Spinal cord (tissue), 10 donors: ENCODE measurements around the gene VSTM2L. TPM values are rescaled to one million over a fixed set of nuclear protein-coding genes. Genes with fewer than 3 reads are reported as not detected.

Experiments
- DNase-seq, 6 donors: peaks; one replicate each; pipeline versions ENCODE4 v3.0.0 to v3.0.0-alpha.2; 2013 to 2015; ENCODE audit warnings: low spot score in 6 of 6, low read depth in 4 of 6
- H3K27ac ChIP-seq: one replicate; pipeline ENCODE4 v1.5.1; 2013; ENCODE audit warnings: low read depth, low read length, control low read depth
- H3K27me3 ChIP-seq: one replicate; pipeline ENCODE4 v1.6.1; 2013; ENCODE audit warnings: low read length; ENCODE audit not compliant: control insufficient read depth, insufficient read depth
- H3K36me3 ChIP-seq: one replicate; pipeline ENCODE4 v1.6.1; 2013; ENCODE audit warnings: low read length; ENCODE audit not compliant: control insufficient read depth, insufficient read depth
- H3K4me1 ChIP-seq: one replicate; pipeline ENCODE4 v1.6.1; 2013; ENCODE audit warnings: low read length; ENCODE audit not compliant: control insufficient read depth, insufficient read depth
- H3K4me3 ChIP-seq: one replicate; pipeline ENCODE4 v1.5.1; 2013; ENCODE audit warnings: low read depth, low read length, control low read depth
- H3K9me3 ChIP-seq: one replicate; pipeline ENCODE4 v1.6.1; 2013; ENCODE audit warnings: low read length; ENCODE audit not compliant: control insufficient read depth, insufficient read depth
- WGBS: methylation state at CpG from one replicate; pipeline ENCODE4 v1.1.5; 2013; ENCODE audit warnings: missing lambda C conversion rate; ENCODE audit not compliant: insufficient coverage; 5-methylcytosine and 5-hydroxymethylcytosine counted together
- polyA plus RNA-seq, 2 donors: library from polyadenylated mRNA; unstranded; fragments of 120-200 nt; gene quantifications; one replicate each; pipeline ENCODE4 v1.2.1, GENCODE V29; 2013; ENCODE audit not compliant: insufficient read length in 2 of 2
- total RNA-seq, 2 donors: library from RNA; depleted of rRNA in 1 of 2; stranded (reverse); fragments of 120-200 nt in 1 of 2; fragments of >200 nt in 1 of 2; gene quantifications; one replicate each; pipeline versions ENCODE4 v1.2.3 to v1.2.4, GENCODE V29; 2013 to 2014
- donor health status: healthy.

The VSTM2L gene
- total and polyA plus RNA-seq, 4 donors, result 32.2 to 293 (median 144) TPM

DNA sequence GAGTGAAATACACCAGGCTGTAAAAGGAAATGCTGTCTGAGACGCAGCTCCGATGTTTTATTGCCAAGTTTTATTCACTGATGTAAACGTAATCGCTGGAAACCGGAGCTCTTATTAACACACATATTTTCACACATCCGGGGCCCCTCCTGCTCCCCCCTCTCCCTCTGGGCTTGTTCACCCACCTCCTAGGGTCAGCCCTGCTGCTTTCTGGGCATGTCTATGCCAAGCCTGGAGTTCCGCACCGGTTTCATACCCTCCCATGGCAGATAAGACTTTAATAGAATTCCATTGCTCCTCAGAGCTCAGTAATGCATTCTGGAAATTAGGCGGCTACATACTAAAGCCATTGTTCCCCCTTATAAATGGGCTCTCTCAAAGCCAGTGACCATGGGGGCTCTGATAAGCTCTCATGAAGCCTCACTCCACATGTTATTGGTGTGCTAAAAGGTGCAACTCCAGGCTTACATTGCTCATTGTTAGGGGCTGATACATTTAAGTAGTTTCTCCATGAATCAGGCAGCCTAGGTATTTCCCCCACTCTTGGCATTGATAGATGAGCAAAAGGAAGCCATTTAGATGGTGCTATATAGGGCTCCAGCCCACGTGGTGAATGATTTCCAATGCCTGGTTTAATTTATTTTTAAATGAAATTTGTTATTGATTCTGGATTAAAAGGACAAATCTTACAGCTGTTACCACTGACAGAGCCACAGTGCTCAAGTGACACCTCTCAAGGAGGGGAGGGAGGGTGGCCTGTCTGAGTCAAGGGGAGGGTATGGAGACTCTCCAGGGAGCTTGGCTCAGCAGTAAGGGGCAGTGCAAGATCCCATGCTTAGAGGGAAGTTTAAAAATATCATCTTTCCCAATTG is 4.5 kb upstream of the VSTM2L start:
- no peaks in the 10 kb centered on the region for H3K9me3 ChIP-seq
- DNase-seq, result peak in 2 of 6 donors; percentile 60 to 93
- H3K36me3 ChIP-seq, result no peaks in the 10 kb centered on the region
- 22% methylated on average over 8 of the region's 10 CpGs for WGBS
- H3K27ac ChIP-seq, result peak overlapping the region; percentile 40
- no peak overlapping the region for H3K4me3 ChIP-seq
- peaks cover 49% of the 10 kb centered on the region for H3K4me1 ChIP-seq
- peaks cover 3% of the 10 kb centered on the region for H3K27me3 ChIP-seq

DNA sequence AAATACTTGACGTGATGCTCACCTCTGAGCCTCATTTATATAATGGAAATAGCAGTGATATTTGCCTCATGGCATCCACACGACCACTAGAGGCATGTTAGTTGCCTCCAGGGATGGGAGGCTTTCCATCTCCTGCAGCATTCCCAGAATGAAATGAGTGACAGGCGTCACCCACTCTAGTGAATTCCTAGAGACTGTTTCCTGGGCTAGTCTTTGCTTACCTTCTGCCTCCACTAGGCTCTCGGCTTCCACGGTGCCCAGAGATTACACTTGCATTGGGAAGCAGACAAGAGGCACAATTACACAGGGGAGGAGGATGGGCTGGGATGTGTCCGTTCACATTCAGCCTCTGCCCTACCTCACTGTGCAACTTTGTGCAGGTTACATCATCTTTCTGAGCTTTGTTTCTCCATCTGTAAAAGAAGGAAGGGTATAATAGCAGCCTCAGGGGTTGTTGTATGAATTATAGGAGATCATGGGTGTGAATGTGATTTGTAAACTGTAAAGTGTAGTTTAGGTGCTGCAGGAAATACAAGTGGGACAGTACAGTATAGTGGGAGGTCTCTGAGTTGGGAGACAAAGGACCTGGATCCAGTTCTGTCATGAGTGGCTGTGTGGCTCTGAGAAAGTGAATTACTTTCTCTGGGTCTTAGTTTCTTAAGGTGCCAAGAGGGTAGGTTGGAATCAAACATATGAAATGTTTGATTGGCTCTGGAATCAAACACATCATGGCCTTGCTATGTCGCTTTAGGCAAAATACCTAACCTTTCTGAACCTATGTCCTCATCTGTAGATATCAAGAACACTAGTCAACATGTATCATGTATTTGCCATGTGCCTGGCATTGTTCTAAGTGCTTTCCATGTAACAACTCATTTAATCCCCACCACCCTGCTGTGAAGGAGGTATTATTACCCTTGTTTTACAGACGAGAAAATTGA is 3.6 kb upstream of the VSTM2L start:
- WGBS, result 64% methylated on average over 4 of the region's 8 CpGs
- H3K9me3 ChIP-seq, result no peaks in the 10 kb centered on the region
- H3K4me1 ChIP-seq, result peaks cover 56% of the 10 kb centered on the region
- no peaks in the 10 kb centered on the region for H3K36me3 ChIP-seq
- no peak overlapping the region for H3K4me3 ChIP-seq
- H3K27me3 ChIP-seq, result peaks cover 3% of the 10 kb centered on the region
- peak in 1 of 6 donors; percentile 23 for DNase-seq
- no peak overlapping the region for H3K27ac ChIP-seq

DNA sequence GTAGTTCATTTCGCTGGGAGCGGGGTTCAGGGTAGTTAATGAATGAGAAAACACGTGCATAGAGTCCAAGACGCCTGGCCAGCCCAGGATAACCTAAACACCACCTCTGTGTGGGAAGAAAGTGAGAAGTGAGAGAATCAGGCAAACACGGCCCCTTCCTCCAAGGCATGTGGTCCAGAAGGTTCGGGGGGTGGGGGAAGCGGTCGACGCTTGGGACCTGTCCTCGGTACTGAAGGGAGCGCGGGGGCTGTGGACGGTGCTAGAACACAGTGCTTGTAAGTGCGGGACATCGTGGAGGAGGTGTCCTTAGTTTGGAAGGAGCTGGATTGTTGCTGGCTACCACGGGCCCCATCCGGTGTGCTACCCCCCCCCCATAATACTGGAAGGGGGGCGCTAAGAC is 1.7 kb upstream of the VSTM2L start:
- Histone ChIP-seq H3K9me3 (no peaks in the 10 kb centered on the region), H3K4me3 (no peak overlapping the region), H3K36me3 (no peaks in the 10 kb centered on the region), H3K27me3 (peaks cover 5% of the 10 kb centered on the region), H3K4me1 (peaks cover 66% of the 10 kb centered on the region), H3K27ac (no peak overlapping the region)
- DNase-seq, result no peak
- 55% methylated on average over 7 of the region's 18 CpGs for WGBS

DNA sequence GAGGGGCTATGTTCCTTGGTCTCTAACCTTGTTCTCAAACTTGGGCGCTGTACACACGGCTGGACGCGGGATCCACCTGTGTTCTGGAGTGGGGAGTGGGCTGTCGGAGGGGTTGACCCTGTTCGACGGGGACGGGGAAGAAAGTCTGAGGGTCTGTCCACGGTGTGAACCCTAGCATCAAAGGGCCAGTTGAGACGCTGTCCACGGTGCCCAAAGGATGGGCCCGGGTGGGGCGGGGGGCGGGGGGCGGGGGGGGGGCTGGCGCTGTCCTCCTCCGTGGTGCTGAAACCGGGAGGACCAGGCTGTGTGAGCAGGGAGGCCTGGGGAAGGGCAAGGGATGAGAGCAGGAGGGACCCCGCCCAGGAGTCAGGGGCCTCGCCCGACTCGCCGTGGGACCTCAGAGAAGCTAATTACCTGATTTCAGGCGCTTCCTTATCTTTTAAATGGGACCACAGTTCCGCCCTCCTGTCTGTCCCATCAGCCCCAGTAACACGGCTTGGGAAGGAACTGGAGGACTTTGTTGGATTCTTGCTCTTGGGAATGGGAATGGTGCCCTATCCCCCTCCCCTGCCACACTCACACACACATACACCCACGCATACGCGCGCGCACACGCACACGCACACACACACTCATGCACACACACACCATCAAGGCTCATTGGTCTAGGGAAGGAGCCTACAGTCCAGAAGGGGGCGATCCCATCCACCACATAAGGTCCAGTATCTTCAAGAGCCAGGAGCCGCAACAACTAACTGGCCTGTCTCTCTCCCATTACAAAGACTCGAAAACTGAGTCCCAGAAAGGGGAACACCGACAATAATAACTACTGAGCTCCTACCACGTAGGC is 1.0 kb upstream of the VSTM2L start:
- H3K4me1 ChIP-seq, result peaks cover 66% of the 10 kb centered on the region
- peak in 2 of 6 donors; percentile 82 to 92 for DNase-seq

DNA sequence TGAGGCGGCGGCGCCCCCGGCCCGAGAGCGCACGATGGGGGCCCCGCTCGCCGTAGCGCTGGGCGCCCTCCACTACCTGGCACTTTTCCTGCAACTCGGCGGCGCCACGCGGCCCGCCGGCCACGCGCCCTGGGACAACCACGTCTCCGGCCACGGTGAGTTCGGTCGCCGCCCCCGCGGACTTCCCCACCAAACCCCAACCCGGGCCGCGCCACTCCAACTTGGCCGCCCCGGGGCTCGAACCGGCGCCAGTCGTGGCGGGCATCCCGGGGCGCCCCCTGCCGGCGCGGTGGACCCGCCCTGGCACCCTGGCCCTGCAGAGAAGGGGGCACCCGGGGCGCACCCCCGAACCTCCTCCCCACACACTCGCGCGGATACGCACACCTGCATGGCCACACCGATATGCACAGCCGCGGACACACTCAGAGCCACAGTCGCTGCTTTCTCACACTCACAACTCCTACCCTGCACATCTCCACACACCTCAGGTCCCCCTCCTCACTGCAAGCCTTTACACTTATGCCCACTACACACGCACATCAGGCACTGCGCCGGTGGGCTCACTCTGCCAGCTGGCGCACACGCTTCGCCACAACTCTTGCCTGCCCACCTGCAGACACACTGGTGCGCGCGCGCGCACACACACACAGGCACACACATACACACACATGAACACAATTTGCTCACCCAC is 535 bp downstream of the VSTM2L start:
- Histone ChIP-seq H3K4me1 (peaks cover 66% of the 10 kb centered on the region), H3K27ac (peak overlapping the region; percentile 8), H3K36me3 (no peaks in the 10 kb centered on the region), H3K27me3 (peaks cover 5% of the 10 kb centered on the region), H3K4me3 (peak overlapping the region; percentile 34), H3K9me3 (no peaks in the 10 kb centered on the region)
- peak in 2 of 6 donors; percentile 57 to 91 for DNase-seq
- 13% methylated on average over 65 of the region's 67 CpGs for WGBS

More for the DNA sequence above, 1.0 kb upstream of the VSTM2L start:
- WGBS, result 14% methylated on average over 19 of the region's 38 CpGs
- no peaks in the 10 kb centered on the region for H3K9me3 ChIP-seq
- H3K36me3 ChIP-seq, result no peaks in the 10 kb centered on the region
- no peak overlapping the region for H3K27ac ChIP-seq
- peaks cover 5% of the 10 kb centered on the region for H3K27me3 ChIP-seq
- peak overlapping the region; percentile 49 for H3K4me3 ChIP-seq

DNA sequence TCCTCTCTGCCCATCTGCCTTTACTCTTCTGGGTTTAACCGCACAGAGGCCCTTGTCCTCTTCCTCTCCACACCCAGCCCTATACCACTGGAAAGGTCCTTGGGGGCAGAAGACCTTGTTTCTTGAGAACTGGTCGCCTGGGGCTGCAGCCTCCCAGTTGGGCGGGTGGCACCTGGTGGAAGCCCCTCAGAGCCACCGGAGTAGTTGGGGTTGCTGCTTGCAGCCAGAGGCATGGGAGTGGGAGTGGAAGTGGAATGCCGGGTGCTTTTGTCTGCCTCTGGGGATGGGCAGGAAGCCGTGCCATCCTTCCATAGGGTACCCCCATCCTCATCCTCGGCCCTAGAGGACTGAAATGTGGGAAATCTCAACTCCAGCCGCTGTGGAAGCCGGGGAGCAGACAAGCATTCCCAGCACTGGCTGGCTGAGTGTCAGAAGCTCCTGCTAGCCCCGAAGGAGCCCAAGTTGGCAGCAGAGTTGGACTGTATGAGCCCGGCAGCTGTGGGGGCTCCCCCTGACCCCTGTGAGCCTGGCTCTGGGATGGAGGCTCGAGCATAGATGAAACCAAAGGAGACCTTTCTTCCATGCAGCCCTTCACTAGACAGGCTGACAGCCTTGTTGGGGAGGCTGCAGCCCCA is 1.2 kb downstream of the VSTM2L start:
- H3K9me3 ChIP-seq, result no peaks in the 10 kb centered on the region
- H3K4me1 ChIP-seq, result peaks cover 69% of the 10 kb centered on the region
- peak overlapping the region; percentile 34 for H3K4me3 ChIP-seq
- H3K27me3 ChIP-seq, result peaks cover 5% of the 10 kb centered on the region
- WGBS, result 23% methylated on average over 10 of the region's 12 CpGs
- H3K36me3 ChIP-seq, result no peaks in the 10 kb centered on the region
- H3K27ac ChIP-seq, result peak overlapping the region; percentile 8
- peak in 1 of 6 donors; percentile 73 for DNase-seq

DNA sequence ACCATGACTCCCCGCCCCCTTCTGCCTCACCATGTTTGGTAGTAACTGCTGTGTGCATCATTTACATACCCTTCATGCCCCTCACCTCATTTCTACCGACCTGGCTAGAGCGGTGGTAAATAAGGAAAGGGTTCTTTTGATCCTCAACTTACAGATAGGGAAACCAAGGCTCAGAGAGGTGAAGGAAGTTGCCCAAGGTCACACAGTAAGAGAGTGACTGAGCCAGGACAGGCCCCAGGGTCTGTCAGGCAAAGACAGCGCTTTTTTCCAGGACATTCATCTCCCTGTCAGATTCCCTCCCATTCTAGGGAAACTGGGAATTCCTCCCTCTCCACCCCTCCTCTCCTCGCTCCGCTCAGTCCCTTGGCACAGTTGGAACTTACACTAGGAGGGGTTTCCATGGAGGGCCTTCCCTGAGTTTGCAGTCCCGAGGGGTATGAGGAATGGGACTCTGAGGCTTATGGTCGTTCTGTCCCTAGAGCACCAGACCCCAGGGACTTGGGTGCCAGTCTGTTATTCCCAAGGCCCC is 2.0 kb downstream of the VSTM2L start:
- H3K4me3 ChIP-seq, result peak overlapping the region; percentile 34
- H3K27ac ChIP-seq, result peak overlapping the region; percentile 8

More for the DNA sequence above, 2.0 kb downstream of the VSTM2L start:
- no peaks in the 10 kb centered on the region for H3K9me3 ChIP-seq
- H3K36me3 ChIP-seq, result peaks cover 3% of the 10 kb centered on the region
- H3K27me3 ChIP-seq, result peaks cover 5% of the 10 kb centered on the region
- peaks cover 77% of the 10 kb centered on the region for H3K4me1 ChIP-seq
- 31% methylated on average over 3 of the region's 8 CpGs for WGBS
- peak in 2 of 6 donors; percentile 56 to 67 for DNase-seq
